GM10847 (cell line): ENCODE measurements around the gene ACTC1.

ENCODE experiments used
- POLR2A ChIP-seq: IDR thresholded peaks from 2 replicates; pipeline ENCODE4 v1.6.1; 2011; ENCODE audit not compliant: insufficient read length; ENCODE audit errors: extremely low read depth

Gene ACTC1

DNA sequence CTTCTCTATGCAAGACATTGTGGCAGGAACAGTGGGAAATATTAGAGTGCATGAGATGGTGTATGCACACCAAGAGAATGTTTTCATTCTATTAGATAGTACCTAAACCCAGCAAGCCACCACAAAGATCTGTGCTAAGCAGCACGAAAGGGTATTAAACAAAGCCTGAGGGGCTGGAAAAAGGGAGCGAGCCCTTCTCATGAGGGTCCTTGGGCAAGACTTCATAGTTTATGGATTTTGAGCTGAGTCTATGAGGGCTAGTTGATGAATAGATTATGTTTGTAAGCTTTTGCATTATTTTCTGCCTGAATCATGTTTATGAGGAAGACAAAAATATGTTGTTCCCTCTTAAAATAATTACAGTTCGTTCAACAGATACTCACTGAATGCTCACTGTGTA lies 9.4 kb upstream of the ACTC1 start:
- no peak for TF ChIP-seq POLR2A

DNA sequence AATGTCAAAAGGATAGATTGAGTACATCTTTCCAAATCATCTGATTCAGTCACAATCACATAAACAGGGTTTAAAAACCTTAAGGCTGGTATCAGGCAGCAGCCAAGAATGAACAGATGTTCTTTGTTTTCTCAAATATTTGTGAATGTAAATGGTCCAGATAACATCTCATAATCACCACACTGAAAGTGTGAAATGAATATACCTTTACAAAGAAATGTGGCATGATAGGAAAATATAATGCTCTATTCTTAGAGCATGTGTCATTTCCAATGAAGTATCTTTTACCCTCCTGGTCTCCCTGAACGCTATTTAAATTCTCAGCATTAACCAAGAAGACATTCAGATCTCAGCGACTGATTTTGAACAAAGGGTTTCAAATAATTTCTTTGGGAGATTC lies 8.8 kb upstream of the ACTC1 start:
- TF ChIP-seq POLR2A = no peak

DNA sequence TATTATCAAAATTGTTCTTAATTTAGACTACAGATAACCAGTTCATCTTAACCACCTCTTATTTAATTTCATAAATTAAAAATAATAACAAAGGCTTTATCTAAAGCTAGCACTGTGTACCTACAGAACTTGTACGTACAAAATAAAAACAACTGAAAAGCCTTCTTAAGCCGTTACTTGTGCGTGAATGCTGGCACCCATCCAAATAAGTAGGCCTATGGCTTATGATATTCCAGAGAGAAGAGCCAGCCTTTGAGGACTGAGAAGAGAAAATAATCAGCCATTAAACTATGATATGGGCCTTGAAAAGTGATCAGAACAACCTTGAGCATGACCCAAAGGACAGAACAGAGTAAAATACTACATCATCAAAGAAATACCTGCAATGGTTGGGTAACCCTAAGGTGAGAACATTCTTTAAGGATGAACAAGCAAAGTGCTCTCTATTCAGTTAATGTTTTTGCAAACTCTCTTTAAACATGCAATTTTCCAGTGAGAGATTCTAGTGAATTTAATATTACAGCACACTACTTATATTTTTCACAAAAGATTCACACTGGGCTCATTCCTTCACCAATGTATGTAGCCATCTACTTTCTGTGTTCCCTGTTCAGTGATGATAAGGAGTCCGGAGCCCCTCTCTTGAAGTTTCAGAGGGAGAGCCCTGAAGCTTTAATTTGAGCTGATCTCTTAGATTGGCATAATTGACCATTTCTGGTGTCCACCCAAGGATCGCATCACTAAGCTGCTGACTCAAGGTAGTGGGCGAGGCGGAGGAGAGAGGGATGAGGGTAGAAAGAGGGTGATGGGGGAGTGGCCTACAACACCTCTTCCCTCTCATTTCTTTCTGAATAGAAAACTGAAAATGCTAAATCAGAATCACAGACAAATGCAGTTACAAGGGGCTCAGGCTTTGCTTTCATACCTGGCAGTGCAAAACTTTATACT lies 7.7 kb upstream of the ACTC1 start:
- no peak for TF ChIP-seq POLR2A

DNA sequence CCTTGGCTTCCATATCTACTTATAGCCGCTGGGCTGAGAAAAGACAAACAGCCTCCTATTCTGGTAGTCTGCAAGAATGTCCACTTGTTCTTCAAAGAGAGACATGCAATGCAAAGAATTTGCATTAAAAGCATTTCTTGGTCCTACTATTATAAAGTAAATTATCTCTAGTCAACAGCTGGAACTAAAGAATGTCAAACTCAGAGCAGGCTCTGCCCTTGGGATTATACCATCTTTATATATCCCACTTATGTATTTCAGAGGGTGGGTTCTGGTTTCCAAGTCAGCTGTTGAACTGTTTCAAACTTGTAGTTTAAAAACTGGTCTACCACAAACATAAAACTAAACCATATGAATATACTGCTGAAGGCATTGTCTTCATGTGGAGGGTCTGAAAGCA lies 7.0 kb upstream of the ACTC1 start:
- TF ChIP-seq POLR2A = no peak

DNA sequence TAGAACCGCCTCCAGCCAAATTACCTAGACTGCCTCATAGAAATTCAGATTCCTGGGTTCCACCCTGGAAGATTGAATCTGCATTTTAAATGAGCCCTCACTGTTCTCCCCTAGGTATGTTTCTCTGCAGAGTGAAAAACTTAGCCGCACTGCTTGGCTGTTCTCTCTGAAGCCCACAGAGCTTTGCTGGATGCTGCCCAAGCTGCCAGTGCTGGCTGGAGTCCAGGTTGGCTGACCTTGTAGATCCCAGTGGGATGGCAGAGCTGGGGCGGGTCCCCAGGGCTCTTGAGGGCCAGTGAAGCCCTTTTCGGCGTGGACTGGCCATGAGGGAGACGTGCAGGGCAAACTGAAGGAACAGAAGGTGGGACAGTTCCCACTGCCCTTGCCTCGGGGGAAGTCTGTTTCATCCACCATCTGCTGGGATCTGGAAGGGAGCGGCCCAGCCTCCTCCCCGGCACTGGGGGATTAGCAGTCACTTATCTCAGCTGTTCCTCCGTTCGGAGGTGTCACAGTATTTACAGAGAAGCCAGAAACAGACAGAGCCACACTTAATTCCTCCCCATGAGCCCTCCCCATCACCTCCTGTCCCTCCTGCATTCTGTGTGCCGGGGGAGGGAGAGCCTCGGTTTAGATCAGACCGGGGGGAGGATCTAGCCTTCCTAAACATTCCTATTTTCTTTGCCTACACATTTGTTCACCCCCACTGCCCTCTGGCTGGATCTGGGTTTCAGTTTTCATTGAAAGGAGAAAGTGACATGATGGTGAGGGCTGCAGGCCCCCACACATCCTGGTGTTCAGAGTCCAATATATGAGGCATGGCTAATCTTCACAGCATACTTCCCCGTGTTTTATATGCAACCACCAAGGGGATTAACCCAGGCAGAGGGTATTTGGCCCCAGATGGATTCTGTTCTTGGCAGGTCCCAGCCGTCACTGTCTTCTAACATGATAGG lies 4.1 kb upstream of the ACTC1 start:
- no peak for TF ChIP-seq POLR2A

DNA sequence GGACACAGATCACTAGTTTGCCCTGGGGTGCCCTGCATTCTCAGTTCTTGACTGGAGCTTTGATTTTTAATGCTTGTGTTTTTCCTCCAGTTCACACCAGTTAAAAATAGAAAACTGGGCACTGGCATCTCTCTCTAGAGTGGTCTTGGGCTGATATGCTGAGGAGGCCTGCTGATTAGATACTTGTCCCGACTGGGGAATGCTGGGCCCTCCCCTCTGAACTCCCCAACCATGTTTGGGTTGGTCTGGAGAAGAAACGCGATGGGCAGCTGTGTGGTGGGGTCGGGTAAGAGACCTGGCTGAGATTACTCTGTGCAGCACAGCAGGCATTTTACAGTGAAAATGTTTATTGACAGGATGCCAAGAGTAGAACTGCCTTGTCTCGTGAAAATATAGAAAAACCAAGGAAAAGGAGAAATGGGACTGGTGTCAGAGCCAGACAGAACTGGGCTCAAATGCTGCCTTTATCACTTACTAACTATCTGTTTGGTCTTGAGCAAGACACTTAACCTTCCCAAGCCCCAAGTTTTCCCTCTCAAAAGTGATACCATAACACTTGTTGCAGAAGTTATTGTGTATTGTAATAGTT lies 1.6 kb upstream of the ACTC1 start:
- no peak for TF ChIP-seq POLR2A

DNA sequence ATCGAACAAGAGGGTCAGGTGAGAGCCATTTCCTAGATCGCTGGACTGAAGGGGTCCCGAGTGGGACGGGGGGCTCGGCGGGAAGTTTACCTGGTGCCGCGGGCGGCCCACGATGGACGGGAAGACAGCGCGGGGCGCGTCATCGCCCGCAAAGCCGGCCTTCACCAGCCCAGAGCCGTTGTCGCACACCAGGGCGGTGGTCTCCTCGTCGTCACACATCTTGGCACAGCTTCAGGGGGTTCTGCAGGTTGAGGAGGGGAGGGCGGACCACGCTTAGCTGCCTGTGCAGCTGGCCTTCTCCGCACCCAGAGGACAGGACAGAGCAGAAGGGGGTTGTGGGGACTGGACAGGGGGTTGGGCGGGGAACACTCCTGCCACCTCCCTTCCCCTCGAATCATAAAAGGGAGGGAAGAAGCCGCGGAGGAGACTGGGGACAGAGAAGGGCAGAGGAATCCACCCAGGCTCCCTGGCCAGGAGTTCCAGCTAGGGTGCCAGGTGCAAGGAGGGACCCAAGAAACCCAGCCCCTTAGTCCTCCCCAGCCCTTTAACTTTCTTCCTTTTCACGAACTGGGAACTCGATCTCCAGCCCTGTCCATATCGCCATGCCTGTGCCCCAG lies 651 bp downstream of the ACTC1 start:
- TF ChIP-seq POLR2A = no peak

DNA sequence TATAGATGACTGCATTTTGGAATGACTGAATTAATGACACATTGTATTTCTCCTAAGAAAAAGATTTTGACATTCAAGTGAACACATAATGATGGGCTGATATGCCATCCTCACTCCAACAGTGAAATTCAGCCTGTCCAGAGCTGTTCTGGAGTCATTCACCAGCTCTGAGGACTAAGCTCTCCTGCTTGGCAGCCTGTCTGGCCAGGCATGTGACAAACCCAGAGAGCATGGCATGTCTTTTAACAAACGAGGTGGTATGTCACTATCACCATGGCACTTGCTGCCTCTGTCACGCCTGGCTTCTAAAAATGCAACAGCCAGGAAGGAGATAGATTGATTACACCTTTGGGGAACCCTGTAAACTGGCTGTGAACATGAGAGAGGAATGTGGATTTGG lies 1.4 kb downstream of the ACTC1 start:
- TF ChIP-seq POLR2A = no peak

DNA sequence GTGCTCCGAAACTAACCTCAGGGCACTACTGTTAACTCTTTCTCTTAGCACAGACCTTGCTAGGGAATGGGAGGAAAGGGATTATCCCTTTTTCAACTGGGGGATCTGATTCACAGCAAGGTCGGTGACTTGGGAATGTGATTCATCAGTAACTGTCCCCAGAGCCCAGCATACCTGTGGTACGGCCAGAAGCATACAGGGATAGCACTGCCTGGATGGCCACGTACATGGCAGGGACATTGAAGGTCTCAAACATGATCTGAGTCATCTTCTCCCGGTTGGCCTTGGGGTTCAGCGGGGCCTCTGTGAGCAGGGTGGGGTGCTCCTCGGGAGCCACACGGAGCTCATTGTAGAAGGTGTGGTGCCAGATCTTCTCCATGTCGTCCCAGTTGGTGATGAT lies 2.3 kb downstream of the ACTC1 start:
- TF ChIP-seq POLR2A = no peak

DNA sequence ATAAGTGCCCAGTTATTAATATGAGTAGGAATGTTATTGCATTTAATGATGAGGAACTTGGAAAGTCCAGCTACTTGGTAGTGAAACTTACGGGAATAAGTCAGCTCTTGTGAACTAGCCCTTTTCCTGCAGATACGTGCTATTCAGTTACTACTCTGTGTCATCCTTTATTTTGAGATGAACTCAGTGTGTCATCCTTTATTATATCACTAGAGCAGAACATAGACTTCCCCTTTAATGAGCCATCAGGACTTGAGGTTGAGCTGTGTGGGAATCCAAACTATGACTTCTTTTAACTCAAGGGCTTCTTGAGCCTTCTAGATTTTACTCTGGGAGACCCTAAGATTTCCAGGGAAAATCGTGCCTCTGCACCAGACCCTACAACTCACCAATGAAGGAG lies 3.6 kb downstream of the ACTC1 start:
- TF ChIP-seq POLR2A = no peak

DNA sequence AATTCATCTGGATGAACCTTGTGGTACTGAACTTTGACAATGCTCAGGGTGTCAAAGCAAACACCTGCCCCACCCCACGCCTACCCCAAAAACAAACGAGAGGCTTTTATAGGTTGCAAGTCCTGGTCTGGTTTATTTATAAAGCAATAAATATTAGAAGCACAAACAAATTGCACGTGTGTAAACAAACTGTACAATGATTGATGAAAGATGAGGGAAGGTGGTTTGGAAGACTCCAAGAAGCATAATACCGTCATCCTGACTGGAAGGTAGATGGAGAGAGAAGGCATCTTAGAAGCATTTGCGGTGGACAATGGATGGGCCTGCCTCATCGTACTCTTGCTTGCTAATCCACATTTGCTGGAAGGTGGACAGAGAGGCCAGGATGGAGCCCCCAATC lies 5.2 kb downstream of the ACTC1 start:
- no peak for TF ChIP-seq POLR2A

DNA sequence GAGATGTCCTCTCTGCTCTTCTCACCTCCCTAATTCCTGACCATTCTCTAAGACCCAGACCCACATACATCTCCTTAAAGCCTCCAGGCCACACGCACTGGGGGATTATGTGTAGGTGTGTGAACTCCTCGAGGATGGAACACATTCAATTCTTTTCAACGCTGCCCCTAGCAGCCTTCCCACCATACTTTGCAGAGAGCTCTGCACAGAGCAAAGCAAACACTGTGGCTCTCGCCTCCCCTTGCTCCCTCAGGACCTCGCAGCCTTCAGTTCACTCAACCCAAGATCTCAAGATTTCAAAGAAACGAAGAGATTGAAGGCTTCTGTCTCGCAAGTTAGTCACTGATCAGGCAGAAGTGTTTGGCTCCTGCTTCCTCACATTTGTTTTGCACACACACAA lies 6.0 kb downstream of the ACTC1 start:
- no peak for TF ChIP-seq POLR2A

DNA sequence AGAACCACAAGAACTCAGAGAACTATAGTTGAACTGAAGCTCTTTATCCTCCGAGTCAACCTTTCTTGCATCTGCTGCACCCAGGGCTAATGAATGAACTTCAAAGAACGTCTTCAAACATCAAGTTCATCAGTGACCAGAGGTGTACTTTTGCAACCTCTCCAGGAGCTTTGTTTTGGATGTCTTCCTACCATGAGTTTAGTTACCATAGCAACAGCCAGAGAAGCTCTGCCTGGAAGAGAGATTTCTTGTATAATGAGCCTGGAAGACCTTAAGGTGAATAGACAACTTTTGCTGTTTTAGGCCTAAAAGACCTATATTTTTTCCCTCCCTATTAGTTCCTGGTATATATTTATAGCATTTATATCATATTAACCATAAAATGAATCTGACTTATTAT lies 9.1 kb downstream of the ACTC1 start:
- TF ChIP-seq POLR2A = no peak

DNA sequence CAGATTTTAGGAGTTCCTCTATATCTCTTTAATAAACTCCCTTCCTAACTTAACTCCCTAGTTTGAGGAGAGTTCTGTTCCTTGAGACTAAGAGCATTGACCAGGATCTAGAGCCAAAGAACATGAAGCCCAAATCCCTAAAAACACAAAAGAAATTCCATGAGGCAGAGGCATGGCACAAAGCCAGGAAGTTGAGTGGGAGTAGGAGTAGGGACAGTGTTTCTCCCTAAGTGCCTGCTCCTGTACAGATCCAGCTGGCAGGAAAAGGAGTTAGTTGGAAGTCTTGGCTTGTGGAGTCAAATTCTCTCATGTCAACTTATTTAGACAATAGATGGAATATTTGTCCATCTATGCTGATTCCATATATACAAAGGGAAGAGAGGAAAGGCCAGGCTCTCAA lies 11.4 kb downstream of the ACTC1 start:
- TF ChIP-seq POLR2A = no peak

DNA sequence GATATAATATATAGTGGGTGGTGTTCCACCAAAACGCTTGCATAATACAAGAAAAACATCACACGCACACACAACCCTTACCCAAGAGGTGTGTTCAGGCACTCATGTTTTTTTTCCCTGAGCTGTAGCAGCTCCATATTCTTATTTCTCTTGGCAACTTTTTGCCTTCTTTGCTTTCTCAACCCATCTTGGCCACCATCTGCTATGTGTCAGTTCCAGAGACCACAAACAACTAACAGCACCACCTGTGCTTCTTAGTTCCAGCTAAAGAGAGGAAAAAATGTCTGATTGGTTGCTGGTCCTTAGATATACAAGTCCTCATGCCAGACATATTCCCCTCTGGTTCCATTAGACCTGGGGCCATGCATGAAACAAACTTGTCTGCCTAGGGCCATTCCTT lies 11.9 kb downstream of the ACTC1 start:
- TF ChIP-seq POLR2A = no peak
